Measurements from ENCODE around the gene PHLPP1. TPM values are rescaled to one million over a fixed set of nuclear protein-coding genes. Genes with fewer than 3 reads are reported as not detected.

Gene PHLPP1
- total and polyA plus RNA-seq, 9 of the 15 experiments (the other 6 are each of a cell fraction or from before 2014, with no cell fraction given), result 0.56 to 9.0 (median 4.5) TPM

- Histone ChIP-seq H3K9ac (ENCODE audit: insufficient read depth in 1 of 2, low read depth in 2 of 2, low read length in 2 of 2) (no peak overlapping the region), H2AFZ (ENCODE audit: low read depth, low read length) (no peak overlapping the region), H4K20me1 (replicated peaks; ENCODE audit: control insufficient read depth, insufficient read depth, low read length) (no peaks in the 10 kb centered on the region), H3K4me3 (no peak overlapping the region), H3K36me3 (ENCODE audit: control insufficient read depth, insufficient read depth, low read length) (no peaks in the 10 kb centered on the region), H3K27me3 (ENCODE audit: control insufficient read depth in 2 of 2, insufficient read depth in 2 of 2, low read length in 2 of 2) (no peaks in the 10 kb centered on the region), H3K9me1 (ENCODE audit: control insufficient read depth, insufficient read depth, low read length) (no peaks in the 10 kb centered on the region), H3K4me2 (ENCODE audit: insufficient read depth, low read length) (no peak overlapping the region), H3K4me1 (replicated peaks in 1 of 2; ENCODE audit: control insufficient read depth in 2 of 2, insufficient read depth in 2 of 2, low read length in 2 of 2) (peaks cover 0 to 4% of the 10 kb centered on the region in 2 experiments; a peak in 1 of 5 replicates), H3K27ac (ENCODE audit: extremely low read depth, low read depth, low read length) (no peak overlapping the region), H3K79me2 (ENCODE audit: control insufficient read depth, insufficient read depth, low read length) (no peaks in the 10 kb centered on the region), H3K9me3 (replicated peaks; ENCODE audit: control insufficient read depth, insufficient read depth, low read depth, low read length) (no peaks in the 10 kb centered on the region)
- ATAC-seq, result no peak
- POLR2A ChIA-PET, result interaction anchor here (1.0 kb wide), 1 partner anchor 12 kb away, joined by 4 read pairs; no protein-coding TSS in a partner anchor
- FAIRE-seq, result no peak
- in situ Hi-C loops (cut with MboI) (no loop called here), intact Hi-C loops (cut with micrococcal nuclease) (no loop called here)
- 75% methylated on average over 2 of the region's 2 CpGs for WGBS (ENCODE audit: insufficient coverage, low coverage, missing lambda C conversion rate)
- DNase-seq (ENCODE audit: extremely low read depth in 1 of 4, low spot score in 3 of 4), result no peak
- CTCF ChIA-PET (ENCODE audit: low intra/inter-chr PET ratio), result no interaction called here
- BruUV-seq (replicated peaks), result no TSS peak
- TF ChIP-seq L3MBTL2 (IDR thresholded peaks at IDR 0.05) (no peak), NFIX (CRISPR knock-in tag; IDR thresholded peaks at IDR 0.05; ENCODE audit: low read depth) (no peak), HOXB6 (CRISPR knock-in tag; IDR thresholded peaks at IDR 0.05; ENCODE audit: borderline replicate concordance) (no peak), FOXM1 (IDR thresholded peaks at IDR 0.05; ENCODE audit: low read depth) (no peak), FOXM1 (CRISPR knock-in tag; IDR thresholded peaks at IDR 0.05; ENCODE audit: low read depth) (no peak), RBM15 (IDR thresholded peaks at IDR 0.05; ENCODE audit: insufficient read depth, low read length) (no peak), TARDBP (IDR thresholded peaks at IDR 0.05) (no peak), TRIM28 (IDR thresholded peaks at IDR 0.05) (no peak), CHAMP1 (IDR thresholded peaks at IDR 0.05) (no peak), POLR3A (IDR thresholded peaks at IDR 0.05; ENCODE audit: borderline replicate concordance, extremely low read depth, insufficient read depth, insufficient read length) (no peak), TOE1 (IDR thresholded peaks at IDR 0.05; ENCODE audit: borderline replicate concordance) (no peak), TOE1 (CRISPR knock-in tag; IDR thresholded peaks at IDR 0.05; ENCODE audit: borderline replicate concordance, low read depth) (no peak), ZNF436 (CRISPR knock-in tag; IDR thresholded peaks at IDR 0.05) (no peak)
Observed at GRCh38 chr18:62862466-62862865, 147.1 kb downstream of the PHLPP1 start.
